CD4-positive, alpha-beta memory T cell (primary cell): ENCODE results near the gene ZNF474. TPM values are rescaled to one million over a fixed set of nuclear protein-coding genes. Genes with fewer than 3 reads are reported as not detected.

Experiments used
- polyA plus RNA-seq, 2 donors: library from polyadenylated mRNA; unstranded; fragments of 300-500 nt; fragmentation: Illumina TruSeq; gene quantifications; one replicate each; pipeline ENCODE4 v1.2.3, GENCODE V29; 2021
- total RNA-seq, 2 experiments: library from RNA; stranded (reverse); gene quantifications; one replicate each; pipeline ENCODE4 v1.2.3, GENCODE V29; 2021

ZNF474 gene
- total and polyA plus RNA-seq, 4 experiments from 2014 or later, result 0.17 to 0.30 TPM; not detected in 2

Other genes starting within 250 kb of the ZNF474 start
- gene SRFBP1, start 167.6 kb upstream of the ZNF474 start, total RNA-seq, result 10 to 100 TPM; 10.3 to 11.4 TPM
- gene SRFBP1, start 167.6 kb upstream of the ZNF474 start, polyA plus RNA-seq, result 10 to 100 TPM in 1 of 2 donors, 1 to 10 TPM in 1; 7.9 to 12.9 TPM
- gene LOX, start 51.3 kb upstream of the ZNF474 start, total RNA-seq, result not detected
- gene LOX, start 51.3 kb upstream of the ZNF474 start, polyA plus RNA-seq, result under 1 TPM in 1 of 2 donors, not detected in 1; 0.03 TPM
- not detected for gene SNCAIP, start 182.7 kb downstream of the ZNF474 start, total RNA-seq
- gene SNCAIP, start 182.7 kb downstream of the ZNF474 start, polyA plus RNA-seq, result not detected